Sigmoid colon (tissue), 4 donors: Measurements from ENCODE around the gene HECW1.

Source experiments
- CTCF ChIP-seq, 4 experiments: fragments of 450-650 bp in 3 of 4; fragments of 200-600 bp in 1 of 4; IDR thresholded peaks; one replicate each; pipeline ENCODE4 v1.5.1; 2016 to 2019; ENCODE audit warnings: antibody characterized with exemption in 4 of 4, mild to moderate bottlenecking in 3 of 4, moderate library complexity in 2 of 4
- EP300 ChIP-seq, 4 donors: sonication (generic); formaldehyde crosslinking; IDR thresholded peaks; one replicate each; pipeline ENCODE4 v1.6.1; 2017; ENCODE audit warnings: antibody characterized with exemption in 4 of 4
- POLR2AphosphoS5 ChIP-seq, 4 donors: sonication (generic); formaldehyde crosslinking; IDR thresholded peaks; one replicate each; pipeline ENCODE4 v1.6.1; 2017; ENCODE audit warnings: antibody characterized with exemption in 4 of 4

DNA sequence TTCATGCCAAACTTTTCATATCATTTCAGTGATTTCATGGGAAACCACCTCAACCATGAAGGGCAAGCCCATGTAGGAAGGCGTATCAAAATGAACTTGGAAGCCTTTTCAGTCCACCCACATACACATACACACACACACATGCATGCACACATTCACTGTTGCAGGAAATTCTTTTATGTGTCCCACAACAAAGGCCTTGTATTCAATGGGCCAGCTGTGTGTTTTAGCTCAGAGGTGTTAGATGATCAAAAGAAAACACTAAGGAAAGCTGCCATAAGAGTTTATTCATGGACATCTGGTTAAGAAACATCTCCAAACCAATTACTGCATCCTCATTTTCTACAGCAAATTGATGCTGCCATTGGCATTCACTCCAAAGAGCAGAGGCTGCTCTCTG lies 396.0 kb downstream of the HECW1 start:
- TF ChIP-seq EP300 (IDR thresholded peaks at IDR 0.05): no peak
- no peak for TF ChIP-seq CTCF (IDR thresholded peaks at IDR 0.05)
- no peak for TF ChIP-seq POLR2AphosphoS5 (IDR thresholded peaks at IDR 0.05)
